IPS-20b (cell line): ENCODE results near the gene DDX28.

ENCODE experiments used
- H3K27ac ChIP-seq: one replicate; pipeline ENCODE4 v1.5.1; 2013; ENCODE audit warnings: low read length
- H3K27me3 ChIP-seq: 2 replicates; pipeline ENCODE4 v1.6.1; 2013; ENCODE audit warnings: mild to moderate bottlenecking, low read length, inconsistent platforms; ENCODE audit not compliant: insufficient read depth
- H3K36me3 ChIP-seq: 2 replicates; pipeline ENCODE4 v1.6.1; 2013; ENCODE audit warnings: low read depth, mild to moderate bottlenecking, inconsistent platforms, low read length, moderate library complexity; ENCODE audit not compliant: insufficient read depth
- H3K4me1 ChIP-seq: 2 replicates; pipeline ENCODE4 v1.6.1; 2013; ENCODE audit warnings: mild to moderate bottlenecking, control low read depth, inconsistent platforms, low read length, moderate library complexity; ENCODE audit not compliant: insufficient read depth
- H3K4me3 ChIP-seq: 2 replicates; pipeline ENCODE4 v1.5.1; 2013; ENCODE audit warnings: mild to moderate bottlenecking, low read length, inconsistent platforms
- H3K9ac ChIP-seq: 2 replicates; pipeline ENCODE4 v1.6.1; 2013; ENCODE audit warnings: low read depth, mild to moderate bottlenecking, inconsistent platforms, low read length, moderate library complexity
- H3K9me3 ChIP-seq: 2 replicates; pipeline ENCODE4 v1.6.1; 2013; ENCODE audit warnings: mild to moderate bottlenecking, low read depth, low read length, inconsistent platforms; ENCODE audit not compliant: insufficient read depth

Gene DDX28, protein sequence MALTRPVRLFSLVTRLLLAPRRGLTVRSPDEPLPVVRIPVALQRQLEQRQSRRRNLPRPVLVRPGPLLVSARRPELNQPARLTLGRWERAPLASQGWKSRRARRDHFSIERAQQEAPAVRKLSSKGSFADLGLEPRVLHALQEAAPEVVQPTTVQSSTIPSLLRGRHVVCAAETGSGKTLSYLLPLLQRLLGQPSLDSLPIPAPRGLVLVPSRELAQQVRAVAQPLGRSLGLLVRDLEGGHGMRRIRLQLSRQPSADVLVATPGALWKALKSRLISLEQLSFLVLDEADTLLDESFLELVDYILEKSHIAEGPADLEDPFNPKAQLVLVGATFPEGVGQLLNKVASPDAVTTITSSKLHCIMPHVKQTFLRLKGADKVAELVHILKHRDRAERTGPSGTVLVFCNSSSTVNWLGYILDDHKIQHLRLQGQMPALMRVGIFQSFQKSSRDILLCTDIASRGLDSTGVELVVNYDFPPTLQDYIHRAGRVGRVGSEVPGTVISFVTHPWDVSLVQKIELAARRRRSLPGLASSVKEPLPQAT

DNA sequence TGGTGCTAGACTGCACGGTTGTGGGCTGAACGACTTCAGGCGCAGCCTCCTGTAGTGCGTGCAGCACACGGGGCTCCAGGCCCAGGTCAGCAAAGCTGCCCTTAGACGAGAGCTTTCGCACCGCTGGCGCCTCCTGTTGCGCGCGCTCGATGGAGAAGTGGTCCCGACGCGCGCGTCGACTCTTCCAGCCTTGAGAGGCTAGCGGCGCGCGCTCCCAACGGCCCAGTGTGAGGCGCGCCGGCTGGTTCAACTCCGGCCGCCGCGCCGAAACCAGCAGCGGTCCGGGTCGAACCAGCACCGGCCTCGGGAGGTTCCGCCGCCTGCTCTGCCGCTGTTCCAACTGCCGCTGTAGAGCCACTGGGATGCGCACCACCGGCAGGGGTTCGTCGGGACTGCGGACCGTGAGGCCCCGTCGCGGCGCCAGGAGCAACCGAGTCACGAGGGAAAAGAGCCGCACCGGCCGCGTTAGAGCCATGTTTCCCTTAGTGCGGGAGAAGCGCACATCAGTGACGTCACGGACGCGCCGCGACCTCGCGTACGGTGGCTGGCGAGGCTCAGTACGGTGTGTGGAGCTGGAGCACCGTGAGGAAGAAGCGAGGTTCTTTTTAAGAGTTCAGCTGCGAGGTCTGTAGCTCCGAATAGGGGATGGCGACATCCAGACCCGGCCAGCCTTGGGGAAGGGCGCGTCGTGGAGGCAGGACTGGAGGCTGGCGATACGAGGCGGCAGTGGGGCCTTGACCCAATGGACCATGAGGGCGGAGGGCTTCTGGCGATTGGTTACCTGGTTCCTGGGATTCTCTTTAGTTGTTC, at the start of gene DDX28, which contains the start of gene DUS2:
Gene DDX28, minus strand, starts transcription at position 505 of the 810 bp plus-strand sequence. Its CDS starts 30 bp downstream, at position 475.
Gene DUS2, plus strand, starts transcription at position 557 of the 810 bp plus-strand sequence. CDS start 14,740 bp downstream, outside the sequence.
- Histone ChIP-seq H3K4me3 (peak within 1 kb of the TSS; percentile 89), H3K27me3 (no peaks in the 10 kb centered on the region), H3K36me3 (peaks cover 37% of the 10 kb centered on the region), H3K4me1 (peaks cover 5% of the 10 kb centered on the region; the same call in 1 of the 2 replicates), H3K27ac (peak within 1 kb of the TSS; percentile 26), H3K9me3 (no peaks in the 10 kb centered on the region), H3K9ac (peak within 1 kb of the TSS; percentile 90)

DNA sequence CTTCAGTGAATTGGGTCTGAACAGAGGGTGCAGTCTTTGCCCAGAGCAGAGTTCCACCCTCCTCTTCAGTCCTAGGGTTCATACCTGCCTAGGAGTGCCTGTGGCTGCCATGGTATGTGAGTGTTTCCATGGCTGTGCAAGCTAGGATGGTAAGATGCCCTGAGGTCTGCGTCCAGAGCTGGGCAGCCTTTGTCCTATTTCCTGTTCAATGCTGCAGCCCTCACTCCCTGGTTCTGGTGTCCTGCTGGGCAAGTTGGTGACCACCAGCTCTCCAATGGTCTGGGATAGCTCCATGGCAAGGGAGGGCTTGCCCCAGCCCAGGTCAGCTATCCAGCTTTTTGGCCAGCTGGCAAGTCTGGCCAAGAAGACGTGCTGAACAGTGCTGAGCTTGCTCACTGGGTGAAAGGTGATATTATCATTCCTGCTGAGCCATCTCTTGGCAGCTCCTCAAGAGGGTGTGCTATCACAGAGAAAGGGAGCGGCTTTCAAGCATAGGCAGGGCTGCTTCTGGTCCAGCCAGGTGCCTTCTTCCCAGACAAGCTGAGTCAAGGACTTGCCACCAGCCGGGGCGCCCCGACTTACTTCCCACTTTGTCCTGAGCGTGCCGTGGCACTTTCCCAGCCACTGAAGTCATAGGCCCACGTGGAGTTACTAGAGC, 49.1 kb upstream of the DDX28 start:
- Histone ChIP-seq H3K9me3 (no peaks in the 10 kb centered on the region), H3K4me1 (no peaks in the 10 kb centered on the region), H3K36me3 (peaks cover 69% of the 10 kb centered on the region), H3K27ac (no peak overlapping the region), H3K9ac (no peak overlapping the region), H3K27me3 (no peaks in the 10 kb centered on the region), H3K4me3 (no peak overlapping the region)

DNA sequence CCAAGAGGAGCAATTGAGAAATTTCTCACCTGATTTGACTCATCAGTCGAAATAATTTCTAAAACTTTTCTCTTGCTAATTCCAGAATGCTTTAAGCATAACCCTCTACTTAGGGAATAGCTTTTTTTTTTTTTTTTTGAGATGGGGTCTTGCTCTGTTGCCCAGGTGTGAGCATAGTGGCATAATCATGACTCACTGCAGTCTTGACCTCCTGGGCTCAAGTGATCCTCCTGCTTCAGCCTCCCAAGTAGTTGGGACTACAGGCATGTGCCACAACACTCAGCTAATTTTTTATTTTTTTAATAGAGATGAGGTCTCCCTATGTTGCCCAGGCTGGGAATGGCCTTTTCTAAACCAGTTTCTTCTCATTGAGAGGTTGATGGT, 48.5 kb upstream of the DDX28 start:
- Histone ChIP-seq H3K27ac (no peak overlapping the region), H3K4me1 (no peaks in the 10 kb centered on the region), H3K9ac (no peak overlapping the region), H3K36me3 (peaks cover 69% of the 10 kb centered on the region), H3K4me3 (no peak overlapping the region), H3K9me3 (no peaks in the 10 kb centered on the region), H3K27me3 (no peaks in the 10 kb centered on the region)

DNA sequence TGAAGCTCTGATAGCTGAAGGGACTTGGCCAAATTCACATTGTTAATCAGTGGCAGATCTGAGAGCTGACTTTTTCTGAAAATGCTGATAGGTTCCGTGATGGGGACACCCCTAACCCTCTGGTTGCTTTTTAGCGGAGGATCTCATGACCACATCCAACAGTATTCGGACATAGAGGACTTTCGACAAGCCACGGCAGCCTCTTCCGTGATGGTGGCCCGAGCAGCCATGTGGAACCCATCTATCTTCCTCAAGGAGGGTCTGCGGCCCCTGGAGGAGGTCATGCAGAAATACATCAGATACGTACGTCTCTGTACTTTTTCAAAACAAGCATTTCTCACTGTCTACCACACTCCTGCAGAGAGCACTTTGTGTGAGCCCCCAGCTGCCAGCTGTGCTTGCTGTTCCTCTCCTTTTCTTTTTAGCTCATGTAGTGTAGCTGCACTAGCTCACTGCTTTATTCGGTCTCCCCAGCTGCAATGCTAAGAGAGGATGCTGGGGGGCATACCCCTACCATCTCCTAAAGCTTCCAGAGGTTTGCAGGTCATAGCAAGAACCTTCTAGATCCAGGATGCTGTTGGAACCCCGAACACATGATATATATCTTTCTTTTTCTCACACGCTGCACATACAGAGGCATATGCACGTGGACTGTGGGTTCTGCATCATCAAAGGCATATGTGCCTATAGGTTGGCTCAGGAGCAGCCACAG, 47.9 kb upstream of the DDX28 start:
- H3K27me3 ChIP-seq, result no peaks in the 10 kb centered on the region
- no peak overlapping the region for H3K9ac ChIP-seq
- H3K27ac ChIP-seq, result no peak overlapping the region
- peaks cover 69% of the 10 kb centered on the region for H3K36me3 ChIP-seq
- H3K4me1 ChIP-seq, result no peaks in the 10 kb centered on the region
- no peak overlapping the region for H3K4me3 ChIP-seq
- H3K9me3 ChIP-seq, result no peaks in the 10 kb centered on the region

DNA sequence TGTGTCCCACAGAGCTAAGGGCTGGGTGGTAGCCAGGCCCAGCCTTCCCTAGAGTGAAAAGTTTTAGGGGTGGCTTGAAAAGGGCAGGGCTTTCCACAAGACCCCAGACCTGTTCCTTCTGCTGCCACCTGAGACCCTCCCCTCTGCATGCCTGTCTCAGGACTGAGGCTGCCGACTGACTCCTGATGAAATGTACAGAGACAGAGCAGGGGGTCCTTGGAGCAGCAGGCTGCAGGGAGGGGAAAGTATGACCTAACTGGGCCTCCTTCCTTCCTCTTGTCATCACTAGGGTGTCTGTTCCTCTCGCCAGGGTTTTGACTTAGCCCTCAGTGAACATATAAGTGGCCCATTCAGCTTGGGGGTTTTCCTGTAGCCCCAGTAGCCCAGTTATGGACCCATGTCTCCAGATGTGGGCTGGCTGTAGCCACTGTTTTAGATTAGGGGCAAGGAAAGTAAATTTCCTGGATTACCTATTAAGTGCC, 47.3 kb upstream of the DDX28 start:
- Histone ChIP-seq H3K9me3 (no peaks in the 10 kb centered on the region), H3K27me3 (no peaks in the 10 kb centered on the region), H3K4me1 (no peaks in the 10 kb centered on the region), H3K36me3 (peaks cover 66% of the 10 kb centered on the region), H3K9ac (no peak overlapping the region), H3K4me3 (no peak overlapping the region), H3K27ac (no peak overlapping the region)

DNA sequence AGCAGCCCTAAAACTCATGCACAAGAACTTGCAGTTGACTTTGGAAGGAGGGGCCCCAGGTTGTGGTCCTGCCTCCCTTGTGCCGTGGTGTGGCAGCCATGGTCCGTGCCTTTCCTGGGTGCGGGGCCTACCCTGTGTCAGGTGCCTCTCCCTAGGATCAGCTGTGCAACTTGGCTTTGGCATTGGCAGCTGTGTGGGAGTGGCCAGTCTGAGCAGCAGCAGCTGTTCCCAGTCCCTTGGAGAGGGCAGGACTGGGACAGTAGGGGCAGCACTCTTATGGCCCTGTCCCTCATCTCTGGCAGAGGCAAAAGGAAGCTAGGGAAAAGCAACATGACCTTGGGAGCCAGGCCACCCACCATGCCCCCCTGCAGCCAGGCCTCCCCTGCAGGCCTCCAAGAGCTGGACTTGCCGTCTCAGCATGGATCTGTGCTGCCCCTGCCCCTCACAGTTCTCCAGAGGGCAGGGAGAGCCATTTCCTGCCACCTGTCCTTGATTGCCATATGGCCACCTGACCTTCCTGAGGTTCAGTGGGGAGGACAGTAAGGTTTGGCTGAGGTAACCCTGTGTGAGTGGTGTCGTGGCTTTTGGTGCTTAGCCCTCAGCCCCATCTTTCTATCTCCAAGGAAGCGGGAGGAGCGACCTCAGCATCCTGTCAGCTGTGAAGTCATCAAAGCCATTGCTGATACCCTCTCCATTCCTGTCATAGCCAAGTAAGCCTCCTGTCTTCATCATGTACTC, 46.6 kb upstream of the DDX28 start:
- Histone ChIP-seq H3K27me3 (no peaks in the 10 kb centered on the region), H3K4me3 (no peak overlapping the region), H3K9ac (no peak overlapping the region), H3K36me3 (peaks cover 60% of the 10 kb centered on the region), H3K27ac (no peak overlapping the region), H3K9me3 (no peaks in the 10 kb centered on the region), H3K4me1 (no peaks in the 10 kb centered on the region)

DNA sequence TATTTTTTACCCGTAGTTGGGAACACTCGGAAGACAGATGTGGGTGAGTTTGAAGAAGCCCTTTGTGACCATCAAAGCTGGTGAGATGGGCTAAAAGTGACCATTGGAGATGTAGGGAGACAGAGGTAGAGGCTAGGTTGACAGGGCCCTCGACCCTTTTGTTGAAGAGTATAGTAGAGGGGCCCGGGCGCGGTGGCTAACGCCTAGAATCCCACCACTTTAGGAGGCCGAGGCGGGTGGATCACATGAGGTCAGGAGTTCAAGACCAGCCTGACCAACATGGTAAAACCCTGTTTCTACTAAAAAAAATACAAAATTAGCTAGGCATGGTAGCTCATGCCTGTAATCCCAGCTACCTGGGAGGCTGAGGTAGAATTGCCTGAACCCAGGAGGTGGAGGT, 45.9 kb upstream of the DDX28 start:
- Histone ChIP-seq H3K36me3 (peaks cover 53% of the 10 kb centered on the region), H3K4me3 (no peak overlapping the region), H3K4me1 (no peaks in the 10 kb centered on the region), H3K9ac (no peak overlapping the region), H3K9me3 (no peaks in the 10 kb centered on the region), H3K27ac (no peak overlapping the region), H3K27me3 (no peaks in the 10 kb centered on the region)

DNA sequence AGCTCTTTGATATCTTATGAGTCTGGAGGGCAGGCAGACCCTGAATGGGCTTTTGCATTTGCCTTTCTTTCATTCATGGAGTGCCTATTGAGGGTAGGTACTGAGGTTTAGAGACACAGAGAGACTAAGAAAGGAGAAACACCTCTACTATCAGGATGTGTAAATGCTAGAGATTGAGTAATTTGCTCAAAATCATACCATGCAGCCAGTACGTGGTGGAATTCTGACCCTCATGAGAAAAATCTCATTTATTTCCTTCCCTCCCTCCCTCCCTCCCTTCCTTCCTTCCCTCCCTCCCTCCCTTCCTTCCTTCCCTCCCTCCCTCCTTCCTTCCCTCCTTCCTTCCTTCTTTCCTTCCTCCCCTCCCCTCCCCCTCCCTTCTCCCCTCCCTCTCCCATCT, 43.7 kb upstream of the DDX28 start:
- H3K36me3 ChIP-seq, result peaks cover 35% of the 10 kb centered on the region
- H3K27ac ChIP-seq, result no peak overlapping the region
- H3K4me1 ChIP-seq, result no peaks in the 10 kb centered on the region
- no peaks in the 10 kb centered on the region for H3K9me3 ChIP-seq
- H3K9ac ChIP-seq, result no peak overlapping the region
- H3K27me3 ChIP-seq, result no peaks in the 10 kb centered on the region
- H3K4me3 ChIP-seq, result no peak overlapping the region

DNA sequence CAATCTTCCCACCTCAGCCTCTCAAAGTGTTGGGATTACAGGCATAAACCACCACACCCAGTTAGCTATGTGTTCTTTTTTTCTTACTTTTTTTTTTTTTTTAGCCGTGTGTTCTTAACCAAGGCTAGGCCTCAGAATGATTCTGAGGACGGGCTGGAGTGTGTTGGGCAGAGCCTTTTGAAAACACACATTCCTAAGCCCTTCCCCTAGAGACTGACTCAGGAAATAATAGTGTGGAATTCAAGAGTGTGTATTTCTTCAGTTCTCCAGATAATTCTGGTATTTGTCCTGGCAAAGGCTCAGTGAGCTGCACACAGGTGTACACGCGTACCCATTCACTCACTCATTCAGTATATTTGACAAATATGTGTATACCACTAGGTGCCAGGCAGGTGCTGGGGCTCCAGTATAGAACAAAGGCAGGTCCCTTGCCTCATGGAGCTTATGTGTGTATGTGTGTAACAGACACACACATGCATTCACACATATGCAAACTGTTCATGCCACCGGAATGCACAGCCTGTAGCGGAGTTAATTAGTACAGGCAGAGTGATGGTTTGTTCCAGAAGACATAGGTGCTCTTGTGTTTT, 42.8 kb upstream of the DDX28 start:
- Histone ChIP-seq H3K36me3 (peaks cover 32% of the 10 kb centered on the region), H3K27ac (no peak overlapping the region), H3K27me3 (no peaks in the 10 kb centered on the region), H3K4me1 (no peaks in the 10 kb centered on the region), H3K4me3 (no peak overlapping the region), H3K9ac (no peak overlapping the region), H3K9me3 (no peaks in the 10 kb centered on the region)

DNA sequence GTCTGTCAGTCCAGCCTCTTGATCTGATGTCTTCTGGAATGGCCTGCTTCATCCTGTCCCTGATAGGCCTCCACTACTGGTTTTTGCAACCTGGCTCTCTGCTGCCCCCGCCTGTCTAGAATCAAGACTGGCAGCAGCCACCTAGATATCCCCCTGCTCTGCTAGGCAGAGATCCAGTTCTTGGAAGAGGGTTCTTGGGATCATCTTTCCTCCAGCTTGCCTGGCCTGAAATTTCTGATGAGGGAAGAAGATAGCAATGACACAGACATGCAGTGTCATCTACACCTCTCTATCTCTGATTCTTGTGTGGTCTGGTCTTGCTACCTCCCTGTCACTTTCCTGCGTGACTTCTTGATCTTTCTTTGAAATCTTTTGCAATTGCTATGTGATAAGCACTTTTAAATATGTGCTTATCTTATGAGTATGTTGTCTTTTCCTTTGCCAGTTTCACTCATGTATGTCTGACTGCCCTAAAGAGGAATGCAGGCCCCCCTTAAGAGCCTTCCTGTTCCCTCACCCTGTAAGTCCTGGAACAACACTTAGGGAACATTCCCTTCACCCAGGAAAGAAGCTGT, 41.8 kb upstream of the DDX28 start:
- no peaks in the 10 kb centered on the region for H3K27me3 ChIP-seq
- no peak overlapping the region for H3K27ac ChIP-seq
- no peaks in the 10 kb centered on the region for H3K9me3 ChIP-seq
- H3K4me1 ChIP-seq, result no peaks in the 10 kb centered on the region
- H3K9ac ChIP-seq, result no peak overlapping the region
- H3K4me3 ChIP-seq, result no peak overlapping the region
- peaks cover 27% of the 10 kb centered on the region for H3K36me3 ChIP-seq
